Chondrocyte (in vitro differentiated cells): ENCODE measurements around the gene CEP89. TPM values are rescaled to one million over a fixed set of nuclear protein-coding genes. Genes with fewer than 3 reads are reported as not detected.
A peak's percentile ranks its signal among the peaks of the same experiment; 100 is the strongest.
"Not testable (repeated sequence)": the region's sequence is repeated elsewhere in the genome, so short reads cannot be mapped to it uniquely, and the experiment has no call there.

Experiments used
- DNase-seq: peaks from one replicate; pipeline ENCODE4 v3.0.0; 2021; ENCODE audit warnings: mixed read lengths, low spot score
- H3K27ac Mint-ChIP-seq: one replicate; pipeline ENCODE4 v1.8.0; 2021; ENCODE audit warnings: mild to moderate bottlenecking, moderate library complexity, mixed read lengths; ENCODE audit not compliant: unreplicated experiment
- H3K27me3 Mint-ChIP-seq: 2 replicates; pipeline ENCODE4 v1.8.0; 2021; ENCODE audit warnings: low read depth, mixed read lengths
- H3K36me3 Mint-ChIP-seq: 2 replicates; pipeline ENCODE4 v1.8.0; 2021; ENCODE audit warnings: low read depth, mixed read lengths
- H3K4me1 Mint-ChIP-seq: 2 replicates; pipeline ENCODE4 v1.8.0; 2021; ENCODE audit warnings: low read depth, mild to moderate bottlenecking, mixed read lengths
- H3K4me3 Mint-ChIP-seq: one replicate; pipeline ENCODE4 v1.8.0; 2021; ENCODE audit warnings: mild to moderate bottlenecking, moderate library complexity, mixed read lengths; ENCODE audit not compliant: unreplicated experiment
- H3K9me3 Mint-ChIP-seq: 2 replicates; pipeline ENCODE4 v1.8.0; 2021; ENCODE audit warnings: low read depth, mixed read lengths
- CTCF ChIP-seq: fragments of 200-600 bp; sonication (generic); IDR thresholded peaks from 2 replicates; pipeline ENCODE4 v1.5.0; 2021; ENCODE audit warnings: antibody characterized with exemption, mild to moderate bottlenecking, moderate library complexity
- total RNA-seq: library from RNA; stranded (reverse); gene quantifications from 3 replicates; pipeline ENCODE4 v1.2.1, GENCODE V29; 2021

Gene CEP89
- total RNA-seq, 1 donor from 2014 or later = 29.8 TPM

- Mint-ChIP-seq H3K27ac (no peak overlapping the region), H3K4me1 (no peaks in the 10 kb centered on the region), H3K9me3 (no peaks in the 10 kb centered on the region), H3K4me3 (no peak overlapping the region), H3K27me3 (no peaks in the 10 kb centered on the region), H3K36me3 (no peaks in the 10 kb centered on the region)
- DNase-seq = no peak
- TF ChIP-seq CTCF = no peak
Measured at GRCh38 chr19:32861596-32861995, 110.2 kb downstream of the CEP89 start.

GRCh38 chr19:32859591-32859990 lies 112.2 kb downstream of the CEP89 start:
- Mint-ChIP-seq H3K4me1 (no peaks in the 10 kb centered on the region), H3K27ac (no peak overlapping the region), H3K9me3 (no peaks in the 10 kb centered on the region), H3K36me3 (no peaks in the 10 kb centered on the region), H3K4me3 (no peak overlapping the region), H3K27me3 (no peaks in the 10 kb centered on the region)
- peak; percentile 90 for DNase-seq
- no peak for TF ChIP-seq CTCF

- peak; percentile 60 for DNase-seq
- Mint-ChIP-seq H3K4me3 (no peak overlapping the region), H3K4me1 (no peaks in the 10 kb centered on the region), H3K27me3 (no peaks in the 10 kb centered on the region), H3K36me3 (no peaks in the 10 kb centered on the region), H3K27ac (no peak overlapping the region), H3K9me3 (no peaks in the 10 kb centered on the region)
- TF ChIP-seq CTCF = no peak
Measured at GRCh38 chr19:32858559-32858958, 113.2 kb downstream of the CEP89 start.

- Mint-ChIP-seq H3K9me3 (no peaks in the 10 kb centered on the region), H3K4me1 (no peaks in the 10 kb centered on the region), H3K4me3 (no peak overlapping the region), H3K36me3 (no peaks in the 10 kb centered on the region), H3K27me3 (no peaks in the 10 kb centered on the region), H3K27ac (no peak overlapping the region)
- peak; percentile 63 for DNase-seq
- TF ChIP-seq CTCF = no peak
Measured at GRCh38 chr19:32858155-32858554, 113.6 kb downstream of the CEP89 start.

GRCh38 chr19:32857584-32857983 lies 114.2 kb downstream of the CEP89 start:
- Mint-ChIP-seq H3K27me3 (no peaks in the 10 kb centered on the region), H3K4me3 (no peak overlapping the region), H3K4me1 (no peaks in the 10 kb centered on the region), H3K27ac (no peak overlapping the region), H3K36me3 (no peaks in the 10 kb centered on the region), H3K9me3 (no peaks in the 10 kb centered on the region)
- no peak for DNase-seq
- TF ChIP-seq CTCF = no peak

GRCh38 chr19:32856818-32857217 lies 114.9 kb downstream of the CEP89 start:
- not testable (repeated sequence) for H3K27me3 Mint-ChIP-seq, H3K4me3 Mint-ChIP-seq, H3K4me1 Mint-ChIP-seq, H3K27ac Mint-ChIP-seq, H3K36me3 Mint-ChIP-seq, H3K9me3 Mint-ChIP-seq
- DNase-seq = peak; percentile 35
